GM06990 (cell line): ENCODE data around the gene PGF.
"Not testable (repeated sequence)": the region's sequence is repeated elsewhere in the genome, so short reads cannot be mapped to it uniquely, and the experiment has no call there.

Experiments
- DNase-seq: peaks from one replicate; pipeline ENCODE4 v3.0.0-alpha.2; 2011; ENCODE audit not compliant: insufficient read length; ENCODE audit errors: extremely low read depth
- H3K27me3 ChIP-seq: replicated peaks from 2 replicates; pipeline ENCODE4 v1.6.0; 2011; ENCODE audit warnings: low read length; ENCODE audit not compliant: control insufficient read depth, insufficient read depth
- H3K36me3 ChIP-seq: 2 replicates; pipeline ENCODE4 v1.5.1; 2011; ENCODE audit warnings: low read length; ENCODE audit not compliant: control insufficient read depth, insufficient read depth
- H3K4me3 ChIP-seq: replicated peaks from 2 replicates; pipeline ENCODE4 v1.5.1; 2011; ENCODE audit warnings: low read depth, mild to moderate bottlenecking, control low read depth, low read length
- TF ChIP-seq, protein P1 (sequence below): IDR thresholded peaks from 2 replicates; pipeline ENCODE4 v1.5.1; 2011; ENCODE audit warnings: low read length, control low read depth, mild to moderate bottlenecking, inconsistent platforms; ENCODE audit not compliant: insufficient read depth, poor library complexity, severe bottlenecking

The PGF gene

DNA sequence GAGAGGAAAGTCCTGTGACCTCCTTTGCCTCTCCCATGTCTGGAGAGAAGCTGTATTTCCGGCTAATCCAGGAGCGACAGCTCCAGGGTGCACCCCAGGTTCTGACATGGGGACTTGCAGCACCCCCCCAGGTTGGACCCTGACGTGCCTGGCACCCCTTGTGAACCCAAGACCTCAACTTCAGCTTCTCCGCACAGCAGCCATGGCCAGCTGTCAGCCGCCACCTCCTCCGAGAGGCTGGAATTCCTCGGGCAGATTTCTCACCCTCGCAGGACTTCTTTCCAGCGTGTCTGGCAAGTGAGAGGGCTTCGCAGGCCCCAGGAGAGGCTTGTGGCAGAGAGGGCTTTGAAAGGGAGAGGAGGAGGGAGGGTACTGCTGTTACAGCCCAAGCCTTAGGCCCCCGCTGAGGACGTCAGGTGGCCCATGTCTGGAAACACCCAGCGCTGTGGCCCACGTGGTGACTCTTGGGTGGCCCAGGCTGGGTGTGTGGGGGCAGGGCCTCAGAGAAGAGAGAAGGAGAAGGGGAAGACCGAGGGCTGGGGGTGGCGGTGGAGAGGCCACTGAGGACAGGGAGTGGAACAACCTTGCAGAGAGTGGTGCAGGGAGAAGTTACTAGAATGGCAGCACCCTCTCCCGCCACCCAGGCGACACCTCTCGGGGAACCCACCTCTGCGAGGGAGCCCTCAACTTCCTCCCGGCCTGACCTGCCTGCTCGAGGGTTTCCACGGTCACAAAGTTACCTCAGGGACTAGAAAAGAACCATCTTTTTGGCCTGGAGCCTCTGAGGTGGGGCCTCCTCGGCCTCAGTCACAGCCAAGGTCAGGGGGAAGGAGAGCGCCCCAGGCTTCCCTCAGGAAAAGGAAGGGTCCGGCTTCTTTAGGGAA lies 20.7 kb downstream of the PGF start:
- TF ChIP-seq, protein P1, sequence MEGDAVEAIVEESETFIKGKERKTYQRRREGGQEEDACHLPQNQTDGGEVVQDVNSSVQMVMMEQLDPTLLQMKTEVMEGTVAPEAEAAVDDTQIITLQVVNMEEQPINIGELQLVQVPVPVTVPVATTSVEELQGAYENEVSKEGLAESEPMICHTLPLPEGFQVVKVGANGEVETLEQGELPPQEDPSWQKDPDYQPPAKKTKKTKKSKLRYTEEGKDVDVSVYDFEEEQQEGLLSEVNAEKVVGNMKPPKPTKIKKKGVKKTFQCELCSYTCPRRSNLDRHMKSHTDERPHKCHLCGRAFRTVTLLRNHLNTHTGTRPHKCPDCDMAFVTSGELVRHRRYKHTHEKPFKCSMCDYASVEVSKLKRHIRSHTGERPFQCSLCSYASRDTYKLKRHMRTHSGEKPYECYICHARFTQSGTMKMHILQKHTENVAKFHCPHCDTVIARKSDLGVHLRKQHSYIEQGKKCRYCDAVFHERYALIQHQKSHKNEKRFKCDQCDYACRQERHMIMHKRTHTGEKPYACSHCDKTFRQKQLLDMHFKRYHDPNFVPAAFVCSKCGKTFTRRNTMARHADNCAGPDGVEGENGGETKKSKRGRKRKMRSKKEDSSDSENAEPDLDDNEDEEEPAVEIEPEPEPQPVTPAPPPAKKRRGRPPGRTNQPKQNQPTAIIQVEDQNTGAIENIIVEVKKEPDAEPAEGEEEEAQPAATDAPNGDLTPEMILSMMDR = no peak
- Histone ChIP-seq H3K36me3 (no peaks in the 10 kb centered on the region), H3K27me3 (no peaks in the 10 kb centered on the region), H3K4me3 (no peak overlapping the region)
- DNase-seq = no peak

DNA sequence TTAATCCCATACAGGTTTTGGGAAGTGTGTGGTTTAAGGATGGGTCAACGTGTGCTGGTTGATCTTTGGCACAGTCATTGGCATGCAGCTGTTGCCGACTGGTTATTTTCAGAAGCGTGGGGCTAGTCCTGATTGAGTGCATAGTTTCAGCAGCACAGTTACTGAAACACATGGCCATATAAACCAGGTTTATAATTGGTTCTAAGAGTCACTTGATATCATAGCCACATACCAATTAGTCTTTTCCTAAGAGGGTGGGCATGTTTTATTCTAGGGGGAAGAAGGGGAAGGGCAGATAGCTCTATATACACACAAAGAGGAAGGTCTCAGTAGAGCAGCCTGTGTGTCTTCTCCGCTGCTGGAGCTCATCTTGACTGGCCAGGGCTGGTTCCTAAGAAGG lies 21.4 kb downstream of the PGF start:
- Histone ChIP-seq H3K36me3 (no peaks in the 10 kb centered on the region), H3K27me3 (no peaks in the 10 kb centered on the region), H3K4me3 (no peak overlapping the region)
- no peak for DNase-seq
- TF ChIP-seq, protein P1 = no peak

GRCh38 chr14:74932936-74933335 lies 22.5 kb downstream of the PGF start:
- not testable (repeated sequence) for H3K27me3 ChIP-seq, H3K36me3 ChIP-seq, DNase-seq, H3K4me3 ChIP-seq

GRCh38 chr14:74932401-74932901 lies 22.9 kb downstream of the PGF start:
- TF ChIP-seq, protein P1 = no peak
- H3K27me3 ChIP-seq = no peaks in the 10 kb centered on the region
- H3K36me3 ChIP-seq = no peaks in the 10 kb centered on the region
- H3K4me3 ChIP-seq = no peak overlapping the region
- no peak for DNase-seq

DNA sequence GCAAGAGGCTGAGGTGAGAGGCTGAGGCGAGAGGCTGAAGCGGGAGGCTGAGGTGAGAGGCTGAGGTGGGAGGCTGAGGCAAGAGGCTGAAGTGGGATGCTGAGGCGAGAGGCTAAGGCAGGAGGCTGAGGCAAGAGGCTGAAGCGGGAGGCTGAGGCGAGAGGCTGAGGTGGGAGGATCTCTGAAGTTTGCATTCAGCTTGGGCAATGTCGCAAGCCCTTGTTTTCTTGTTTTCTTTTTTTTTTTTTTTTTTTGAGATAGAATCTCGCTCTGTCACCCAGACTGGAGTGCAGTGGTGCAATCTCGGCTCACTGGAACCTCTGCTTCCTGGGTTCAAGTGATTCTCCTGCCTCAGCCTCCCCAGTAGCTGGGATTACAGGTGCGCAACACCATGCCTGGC lies 23.7 kb downstream of the PGF start:
- not testable (repeated sequence) for DNase-seq, H3K27me3 ChIP-seq, H3K4me3 ChIP-seq, H3K36me3 ChIP-seq

DNA sequence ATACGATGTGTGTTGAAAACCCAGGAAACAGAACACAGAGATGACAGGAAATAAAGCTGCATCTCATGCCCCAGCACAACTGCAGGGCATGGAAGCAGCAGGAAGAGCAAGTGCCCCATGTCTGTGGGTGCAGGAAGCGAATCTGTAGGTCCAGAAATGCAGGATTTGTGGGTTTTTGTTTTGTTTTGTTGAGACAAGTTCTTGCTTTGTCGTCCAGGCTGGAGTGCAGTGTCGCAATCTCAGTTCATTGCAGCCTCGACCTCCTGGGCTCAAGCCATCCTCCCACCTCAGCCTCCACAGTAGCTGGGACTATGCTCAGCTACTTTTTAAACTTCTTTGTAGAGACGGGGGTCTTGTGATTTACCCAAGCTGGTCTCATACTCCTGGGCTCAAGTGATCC lies 26.2 kb downstream of the PGF start:
- TF ChIP-seq, protein P1 = no peak
- DNase-seq = no peak
- H3K4me3 ChIP-seq = no peak overlapping the region

GRCh38 chr14:74927225-74927624 lies 28.2 kb downstream of the PGF start:
- no peak for DNase-seq
- no peaks in the 10 kb centered on the region for H3K36me3 ChIP-seq
- TF ChIP-seq, protein P1 = no peak
- no peaks in the 10 kb centered on the region for H3K27me3 ChIP-seq
- H3K4me3 ChIP-seq = no peak overlapping the region

More for the DNA sequence above, 26.2 kb downstream of the PGF start:
- no peaks in the 10 kb centered on the region for H3K36me3 ChIP-seq
- no peaks in the 10 kb centered on the region for H3K27me3 ChIP-seq
